AG04449 (cell line): ENCODE results near the gene PNPLA3.
A peak's percentile ranks its signal among the peaks of the same experiment; 100 is the strongest.

ENCODE experiments used
- CTCF ChIA-PET: fragments of 350-600 bp; formaldehyde crosslinking; extraction: SDS; loops from one replicate; lab custom pipeline; 2021; ENCODE audit warnings: antibody characterized with exemption; lab: Yijun Ruan, JAX
- POLR2A ChIA-PET: fragments of 400-600, 350-600 bp; formaldehyde crosslinking; extraction: SDS; loops from one replicate; lab custom pipeline; 2020; ENCODE audit warnings: antibody characterized with exemption, inconsistent platforms; lab: Yijun Ruan, JAX
- DNase-seq: peaks from one replicate; pipeline ENCODE4 v3.0.0-alpha.2; 2010; ENCODE audit warnings: low read depth, low spot score
- H3K4me3 ChIP-seq: 2 replicates; pipeline ENCODE4 v1.5.1; 2011; ENCODE audit warnings: low read depth, mild to moderate bottlenecking, control low read depth, low read length
- CTCF ChIP-seq: IDR thresholded peaks from one replicate; pipeline ENCODE4 v1.5.1; 2011; ENCODE audit warnings: mild to moderate bottlenecking, moderate library complexity, low read length, control low read depth, inconsistent platforms; ENCODE audit not compliant: insufficient read depth; ENCODE audit errors: missing control alignments

Gene PNPLA3

GRCh38 chr22:43889201-43889859, 34.3 kb upstream of the PNPLA3 start:
- CTCF ChIA-PET, result interaction anchor here (1.3 to 9.1 kb wide), 3 partner anchors 12 to 736 kb away, joined by 4 to 58 read pairs (median 8); no protein-coding TSS in a partner anchor
- no peak for TF ChIP-seq CTCF
- no peak for DNase-seq
- POLR2A ChIA-PET, result no interaction called here
- H3K4me3 ChIP-seq, result no peak overlapping the region

GRCh38 chr22:43889860-43890253, 33.7 kb upstream of the PNPLA3 start:
- H3K4me3 ChIP-seq, result no peak overlapping the region
- CTCF ChIA-PET, result interaction anchor here (0.7 to 9.1 kb wide), 5 partner anchors 12 to 736 kb away, joined by 3 to 58 read pairs (median 4); no protein-coding TSS in a partner anchor
- TF ChIP-seq CTCF, result peak; percentile 40
- POLR2A ChIA-PET, result no interaction called here
- no peak for DNase-seq

GRCh38 chr22:43890901-43891331, 32.7 kb upstream of the PNPLA3 start:
- H3K4me3 ChIP-seq, result no peak overlapping the region
- no peak for TF ChIP-seq CTCF
- DNase-seq, result no peak
- CTCF ChIA-PET, result interaction anchor here (1.3 to 9.1 kb wide), 2 partner anchors 30 to 53 kb away, joined by 3 to 58 read pairs; no protein-coding TSS in a partner anchor
- POLR2A ChIA-PET, result no interaction called here

- TF ChIP-seq CTCF, result no peak
- no peak for DNase-seq
- H3K4me3 ChIP-seq, result peak within 1 kb of the TSS; percentile 23
- ChIA-PET POLR2A (no interaction called here), CTCF (interaction anchor here (9.1 kb wide), 1 partner anchor 52 kb away, joined by 58 read pairs; no protein-coding TSS in a partner anchor)
Measured at GRCh38 chr22:43891360-43892182, 32.0 kb upstream of the PNPLA3 start, which contains the start of gene PNPLA5. TSS of gene PNPLA5 (minus strand) at chr22:43892013. CDS start at chr22:43891880, 133 bp downstream.

GRCh38 chr22:43892183-43892894, 31.3 kb upstream of the PNPLA3 start:
- POLR2A ChIA-PET, result no interaction called here
- no peak for TF ChIP-seq CTCF
- no peak for DNase-seq
- H3K4me3 ChIP-seq, result no peak overlapping the region
- CTCF ChIA-PET, result interaction anchor here (4.5 to 9.1 kb wide), 2 partner anchors 9 to 51 kb away, joined by 33 to 58 read pairs; no protein-coding TSS in a partner anchor
